ENCODE measurements around the gene GLRX5. TPM values are rescaled to one million over a fixed set of nuclear protein-coding genes. Genes with fewer than 3 reads are reported as not detected.

Gene GLRX5
- polyA plus RNA-seq, 1 experiment = 15.3 TPM

DNA sequence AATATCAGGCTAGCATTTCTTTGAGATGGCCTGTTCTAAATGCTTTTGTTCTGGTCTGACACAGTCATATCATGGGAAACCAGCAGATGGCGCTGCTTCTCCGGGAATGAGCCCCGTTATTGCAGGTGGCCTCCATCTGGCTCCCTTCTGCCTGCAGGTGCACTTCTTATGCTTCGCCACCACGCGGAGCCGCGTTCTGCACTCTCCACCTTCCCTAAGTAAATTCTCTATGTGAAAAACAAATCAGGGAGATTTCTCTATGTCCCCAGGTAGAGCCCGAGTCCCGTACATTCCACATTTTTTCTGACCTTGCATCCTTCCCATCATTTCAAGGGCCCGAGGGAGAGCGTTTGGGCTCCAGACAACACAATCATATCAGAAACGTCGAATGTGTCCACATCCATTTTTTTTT, 26.2 kb downstream of the GLRX5 start:
- TF ChIP-seq, protein P1, sequence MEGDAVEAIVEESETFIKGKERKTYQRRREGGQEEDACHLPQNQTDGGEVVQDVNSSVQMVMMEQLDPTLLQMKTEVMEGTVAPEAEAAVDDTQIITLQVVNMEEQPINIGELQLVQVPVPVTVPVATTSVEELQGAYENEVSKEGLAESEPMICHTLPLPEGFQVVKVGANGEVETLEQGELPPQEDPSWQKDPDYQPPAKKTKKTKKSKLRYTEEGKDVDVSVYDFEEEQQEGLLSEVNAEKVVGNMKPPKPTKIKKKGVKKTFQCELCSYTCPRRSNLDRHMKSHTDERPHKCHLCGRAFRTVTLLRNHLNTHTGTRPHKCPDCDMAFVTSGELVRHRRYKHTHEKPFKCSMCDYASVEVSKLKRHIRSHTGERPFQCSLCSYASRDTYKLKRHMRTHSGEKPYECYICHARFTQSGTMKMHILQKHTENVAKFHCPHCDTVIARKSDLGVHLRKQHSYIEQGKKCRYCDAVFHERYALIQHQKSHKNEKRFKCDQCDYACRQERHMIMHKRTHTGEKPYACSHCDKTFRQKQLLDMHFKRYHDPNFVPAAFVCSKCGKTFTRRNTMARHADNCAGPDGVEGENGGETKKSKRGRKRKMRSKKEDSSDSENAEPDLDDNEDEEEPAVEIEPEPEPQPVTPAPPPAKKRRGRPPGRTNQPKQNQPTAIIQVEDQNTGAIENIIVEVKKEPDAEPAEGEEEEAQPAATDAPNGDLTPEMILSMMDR (IDR thresholded peaks at IDR 0.05; ENCODE audit: insufficient read depth, low read depth, low read length) = peak; percentile 89
- ChIA-PET CTCF (interaction anchor here (0.7 to 7.9 kb wide), 8 partner anchors 9 to 461 kb away, joined by 3 to 74 read pairs (median 6); no protein-coding TSS in a partner anchor), POLR2A (no interaction called here)
- Histone ChIP-seq H3K27me3 (ENCODE audit: control insufficient read depth, insufficient read depth, low read length) (no peaks in the 10 kb centered on the region), H3K36me3 (ENCODE audit: control insufficient read depth, insufficient read depth, low read length) (no peaks in the 10 kb centered on the region), H3K4me3 (ENCODE audit: low read depth, low read length) (no peak overlapping the region)
- DNase-seq (ENCODE audit: low read depth) = peak; percentile 17

DNA sequence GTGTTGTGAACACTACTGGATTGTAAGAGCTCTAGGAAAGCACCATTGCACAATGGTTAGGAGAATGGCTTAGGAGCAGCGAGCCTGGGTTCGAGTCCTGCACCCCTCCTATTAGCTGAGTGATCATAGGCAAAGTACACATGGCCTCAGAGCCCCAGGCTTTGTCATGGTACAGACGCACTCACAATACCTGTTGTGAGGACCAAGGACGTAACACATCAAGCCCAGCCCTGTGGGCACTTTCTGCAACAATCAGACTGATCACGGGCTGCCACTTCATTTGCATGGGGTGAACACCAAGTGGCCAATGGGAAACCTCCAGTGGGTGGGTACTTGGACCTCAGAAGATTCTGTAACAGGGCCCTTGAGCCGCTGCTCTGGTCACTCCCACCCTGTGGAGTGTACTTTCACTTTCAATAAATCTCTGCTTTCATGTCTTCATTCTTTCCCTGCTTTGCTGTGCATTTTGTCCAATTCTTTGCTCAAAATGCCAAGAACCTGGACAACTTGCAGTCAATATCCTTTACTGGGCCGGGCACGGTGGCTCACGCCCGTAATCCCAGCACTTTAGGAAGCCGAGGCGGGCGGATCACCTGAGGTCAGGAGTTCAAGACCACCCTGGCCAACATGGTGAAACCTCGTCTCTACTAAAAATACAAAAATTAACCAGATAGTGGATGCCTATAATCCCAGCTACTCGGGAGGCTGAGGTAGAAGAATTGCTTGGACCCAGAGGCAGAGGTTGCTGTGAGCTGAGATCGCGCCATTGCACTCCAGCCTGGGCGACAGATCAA, 28.2 kb downstream of the GLRX5 start:
- H3K27me3 ChIP-seq (ENCODE audit: control insufficient read depth, insufficient read depth, low read length) = no peaks in the 10 kb centered on the region
- DNase-seq (ENCODE audit: low read depth) = no peak
- no peak overlapping the region for H3K4me3 ChIP-seq (ENCODE audit: low read depth, low read length)
- ChIA-PET POLR2A (no interaction called here), CTCF (interaction anchor here (0.6 to 7.9 kb wide), 9 partner anchors 16 to 431 kb away, joined by 3 to 74 read pairs (median 4); no protein-coding TSS in a partner anchor)
- TF ChIP-seq, protein P1 (IDR thresholded peaks at IDR 0.05; ENCODE audit: insufficient read depth, low read depth, low read length) = no peak
- no peaks in the 10 kb centered on the region for H3K36me3 ChIP-seq (ENCODE audit: control insufficient read depth, insufficient read depth, low read length)

GRCh38 chr14:95564060-95564459, 29.2 kb downstream of the GLRX5 start:
- Histone ChIP-seq H3K36me3 (ENCODE audit: control insufficient read depth, insufficient read depth, low read length) (no peaks in the 10 kb centered on the region), H3K27me3 (ENCODE audit: control insufficient read depth, insufficient read depth, low read length) (no peaks in the 10 kb centered on the region), H3K4me3 (ENCODE audit: low read depth, low read length) (no peak overlapping the region)
- TF ChIP-seq, protein P1 (IDR thresholded peaks at IDR 0.05; ENCODE audit: insufficient read depth, low read depth, low read length) = no peak
- DNase-seq (ENCODE audit: low read depth) = no peak
- ChIA-PET CTCF (interaction anchor here (0.6 to 7.9 kb wide), 5 partner anchors 28 to 534 kb away, joined by 3 to 74 read pairs (median 9); no protein-coding TSS in a partner anchor), POLR2A (no interaction called here)

DNA sequence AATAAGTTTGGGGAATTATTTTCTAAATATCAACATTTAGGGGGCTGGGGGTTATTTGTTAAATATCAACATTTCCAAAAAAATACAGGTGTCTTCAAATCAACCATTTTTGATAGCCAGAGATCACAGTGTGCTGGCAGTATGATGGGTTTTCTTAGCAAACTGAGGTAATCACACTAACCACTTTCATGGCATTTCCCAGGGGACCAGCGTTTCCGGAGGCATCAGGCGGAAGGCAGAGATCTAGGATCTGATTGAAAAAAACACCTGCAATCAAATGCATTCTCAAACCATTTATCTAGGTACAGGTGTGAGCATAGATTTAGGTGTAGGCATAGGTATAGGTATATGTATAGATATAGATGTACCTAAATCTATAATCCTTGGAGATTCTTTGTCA, 34.6 kb downstream of the GLRX5 start:
- TF ChIP-seq, protein P1 (IDR thresholded peaks at IDR 0.05; ENCODE audit: insufficient read depth, low read depth, low read length) = no peak
- DNase-seq (ENCODE audit: low read depth) = no peak
- Histone ChIP-seq H3K36me3 (ENCODE audit: control insufficient read depth, insufficient read depth, low read length) (no peaks in the 10 kb centered on the region), H3K4me3 (ENCODE audit: low read depth, low read length) (no peak overlapping the region), H3K27me3 (ENCODE audit: control insufficient read depth, insufficient read depth, low read length) (no peaks in the 10 kb centered on the region)
- CTCF ChIA-PET = no interaction called here
- POLR2A ChIA-PET = no interaction called here

DNA sequence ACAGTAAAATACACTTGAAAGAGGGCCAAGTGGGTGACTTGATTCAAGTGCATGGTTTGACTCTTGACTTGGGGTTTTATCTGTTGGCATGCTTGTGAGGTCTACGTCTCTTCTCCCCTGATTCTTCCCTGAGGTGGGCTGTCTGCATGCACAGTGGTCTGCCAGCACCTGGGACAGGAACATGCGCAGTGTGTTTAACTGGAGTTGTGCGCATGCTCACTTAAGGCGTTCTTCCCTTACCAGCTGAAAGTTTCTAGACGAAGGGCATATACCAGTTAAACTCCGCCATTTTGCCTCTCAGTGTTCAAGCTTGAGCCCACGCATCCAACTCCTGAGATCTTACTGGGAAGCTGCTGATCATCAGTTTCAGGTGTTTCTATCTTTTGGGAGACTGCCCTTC, 38.5 kb downstream of the GLRX5 start:
- no peaks in the 10 kb centered on the region; the same call in 1 of the 2 replicates for H3K27me3 ChIP-seq (ENCODE audit: control insufficient read depth, insufficient read depth, low read length)
- ChIA-PET CTCF (no interaction called here), POLR2A (no interaction called here)
- H3K4me3 ChIP-seq (ENCODE audit: low read depth, low read length) = no peak overlapping the region
- TF ChIP-seq, protein P1 (IDR thresholded peaks at IDR 0.05; ENCODE audit: insufficient read depth, low read depth, low read length) = no peak
- no peaks in the 10 kb centered on the region for H3K36me3 ChIP-seq (ENCODE audit: control insufficient read depth, insufficient read depth, low read length)
- DNase-seq (ENCODE audit: low read depth) = no peak
